ENCODE measurements around the gene ASCL3.
"Not testable (repeated sequence)": the region's sequence is repeated elsewhere in the genome, so short reads cannot be mapped to it uniquely, and the experiment has no call there.

Gene ASCL3

DNA sequence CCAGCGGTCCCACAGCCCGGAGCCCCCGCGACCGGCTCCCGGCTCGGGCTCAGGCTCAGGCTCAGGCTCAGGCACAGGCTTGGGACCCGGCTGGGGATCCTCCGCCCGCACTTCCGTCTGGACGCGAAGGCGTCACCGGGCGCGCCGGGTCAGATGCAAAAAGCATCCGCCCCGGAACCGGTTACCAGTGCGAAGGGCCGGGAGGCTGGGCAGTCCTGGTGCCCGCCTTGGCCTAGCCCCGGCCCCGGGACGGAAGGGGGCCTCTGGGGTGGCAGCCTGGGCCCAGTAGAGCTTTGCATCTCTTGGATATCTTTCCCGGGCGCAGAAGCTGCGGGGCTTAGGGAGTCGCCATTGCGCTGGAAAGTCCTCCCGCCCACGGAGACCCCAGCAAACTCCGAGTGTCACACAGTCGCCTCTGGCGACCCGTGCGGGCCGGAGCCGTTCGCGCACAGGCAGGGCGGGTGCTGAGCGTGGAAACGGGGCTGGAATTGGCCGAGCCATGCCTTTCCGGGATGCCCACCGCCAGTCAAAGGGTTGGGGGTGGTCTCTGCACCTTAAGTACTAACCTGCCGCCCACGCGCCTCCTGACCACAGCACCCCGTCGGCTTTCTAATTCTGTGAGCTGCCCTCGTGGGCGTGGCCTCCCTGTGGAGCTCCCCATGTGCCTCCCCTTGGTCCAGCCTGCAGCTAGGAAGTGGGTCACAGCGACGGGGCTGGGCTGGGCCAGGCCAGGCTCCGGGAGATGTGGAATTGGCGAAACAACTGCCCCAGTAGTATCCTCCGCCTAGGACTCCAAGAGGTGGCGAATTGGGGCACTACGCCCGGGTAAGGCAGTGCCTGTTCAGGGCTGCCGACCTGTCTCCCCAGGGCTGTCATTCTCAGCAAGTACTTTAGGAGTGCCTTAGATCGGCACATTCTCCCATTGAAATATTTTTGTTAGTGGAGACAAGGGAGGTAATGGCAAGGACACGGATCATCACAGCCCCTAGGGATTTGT is 21.8 kb upstream of the ASCL3 start, which contains the start of gene TMEM9B:
Gene TMEM9B (minus strand): TSS at position 119 of the 997 bp plus-strand sequence. CDS start 129 bp downstream, outside the sequence.
- no peaks in the 10 kb centered on the region for H3K27me3 Mint-ChIP-seq
- H3K4me1 Mint-ChIP-seq (ENCODE audit: low read depth in 2 of 2), result peaks cover 18 to 29% of the 10 kb centered on the region in 2 donors
- peak within 1 kb of the TSS; percentile 96 for H3K27ac Mint-ChIP-seq
- ATAC-seq (replicated peaks) (peak; percentile 78), DNase-seq (peak; percentile 60)
- H3K36me3 Mint-ChIP-seq (ENCODE audit: insufficient read depth), result peaks cover 6% of the 10 kb centered on the region
- H3K4me3 Mint-ChIP-seq, result peak within 1 kb of the TSS; percentile 90 to 95
- no peaks in the 10 kb centered on the region for H3K9me3 Mint-ChIP-seq

DNA sequence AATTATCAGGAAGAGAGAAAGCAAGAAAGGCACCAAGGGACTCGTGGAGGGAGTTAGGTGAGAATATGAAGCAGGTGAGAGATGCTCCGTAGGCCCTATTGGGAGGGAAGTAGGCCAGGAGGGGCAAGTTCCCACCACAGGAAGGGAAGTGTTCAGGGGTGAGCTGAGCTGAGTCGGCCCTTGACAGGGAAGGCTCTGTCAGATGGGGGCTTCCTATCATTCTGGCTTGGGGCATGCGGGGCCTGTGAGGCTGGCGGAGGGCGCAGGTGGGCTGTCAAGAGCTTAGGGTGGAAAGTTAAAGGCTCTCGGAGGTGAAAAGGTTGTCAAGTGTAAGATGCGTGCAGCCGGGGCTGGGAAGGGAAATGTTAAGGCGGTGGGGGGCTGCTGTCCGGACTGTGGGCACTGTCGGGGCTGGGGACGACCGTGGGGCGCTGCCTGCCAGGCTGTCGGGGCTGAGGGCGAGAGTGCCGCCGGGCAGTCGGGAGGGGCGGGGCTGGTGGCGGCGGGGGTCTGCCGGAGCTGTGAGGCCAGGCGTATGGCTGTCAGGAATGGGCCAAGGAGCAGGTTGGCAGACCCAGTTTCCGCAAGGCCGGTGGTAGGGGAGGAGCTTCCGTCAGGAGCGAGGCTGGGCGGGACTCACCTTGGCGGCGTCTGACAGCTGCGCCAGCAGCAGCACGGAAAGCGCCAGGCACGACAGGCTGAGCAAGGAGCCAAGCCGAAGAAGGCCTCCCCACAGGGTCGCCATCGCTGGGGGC is 20.9 kb upstream of the ASCL3 start:
- H3K9me3 Mint-ChIP-seq, result no peaks in the 10 kb centered on the region
- H3K27ac Mint-ChIP-seq, result peak overlapping the region; percentile 96
- no peaks in the 10 kb centered on the region for H3K27me3 Mint-ChIP-seq
- peaks cover 18 to 29% of the 10 kb centered on the region in 2 donors for H3K4me1 Mint-ChIP-seq (ENCODE audit: low read depth in 2 of 2)
- peaks cover 10% of the 10 kb centered on the region for H3K36me3 Mint-ChIP-seq (ENCODE audit: insufficient read depth)
- peak; percentile 74 for ATAC-seq (replicated peaks)
- H3K4me3 Mint-ChIP-seq, result peak overlapping the region; percentile 90 to 95
- peak; percentile 62 to 67 (median 65) for DNase-seq

DNA sequence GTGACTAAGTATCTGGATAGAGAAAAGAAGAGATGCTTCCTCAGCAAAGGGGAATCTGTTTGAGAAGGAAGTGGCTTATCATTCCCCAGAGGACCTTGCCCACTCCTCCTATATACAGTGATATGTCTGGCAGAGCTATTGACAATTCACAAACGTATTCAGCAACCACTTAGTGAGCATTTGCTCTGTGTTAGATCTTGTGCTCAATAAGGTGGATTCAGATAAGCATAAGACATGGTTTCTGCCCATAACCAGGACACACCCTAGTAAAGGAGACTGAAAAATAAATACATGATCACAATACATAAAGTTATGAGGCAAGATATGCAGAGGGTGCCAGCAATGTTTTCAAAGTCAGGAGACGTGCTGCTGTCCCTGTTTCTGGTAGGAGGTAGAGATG is 20.0 kb upstream of the ASCL3 start:
- H3K27ac Mint-ChIP-seq, result peak overlapping the region; percentile 96
- peak overlapping the region; percentile 90 to 95 for H3K4me3 Mint-ChIP-seq
- H3K4me1 Mint-ChIP-seq (ENCODE audit: low read depth in 2 of 2), result peaks cover 18 to 29% of the 10 kb centered on the region in 2 donors
- peaks cover 10% of the 10 kb centered on the region for H3K36me3 Mint-ChIP-seq (ENCODE audit: insufficient read depth)
- H3K9me3 Mint-ChIP-seq, result no peaks in the 10 kb centered on the region
- H3K27me3 Mint-ChIP-seq, result no peaks in the 10 kb centered on the region
- no peak for ATAC-seq (replicated peaks)
- DNase-seq, result no peak

- H3K4me3 Mint-ChIP-seq, result no peak overlapping the region
- H3K4me1 Mint-ChIP-seq (ENCODE audit: low read depth in 2 of 2), result peaks cover 21 to 34% of the 10 kb centered on the region in 2 donors
- no peaks in the 10 kb centered on the region for H3K27me3 Mint-ChIP-seq
- ATAC-seq (replicated peaks) (no peak), DNase-seq (no peak)
- H3K36me3 Mint-ChIP-seq (ENCODE audit: insufficient read depth), result peaks cover 15% of the 10 kb centered on the region
- H3K9me3 Mint-ChIP-seq, result no peaks in the 10 kb centered on the region
- peak overlapping the region; percentile 64 to 71 for H3K27ac Mint-ChIP-seq
Observed at GRCh38 chr11:8961401-8961800, 18.6 kb upstream of the ASCL3 start.

GRCh38 chr11:8959546-8960166 is 16.8 kb upstream of the ASCL3 start:
- DNase-seq, result peak; percentile 5 to 12 (median 8)
- H3K9me3 Mint-ChIP-seq, result no peaks in the 10 kb centered on the region
- no peak for ATAC-seq (replicated peaks)
- no peak overlapping the region for H3K27ac Mint-ChIP-seq
- H3K4me1 Mint-ChIP-seq (ENCODE audit: low read depth in 2 of 2), result peaks cover 23 to 24% of the 10 kb centered on the region in 2 donors
- no peak overlapping the region for H3K4me3 Mint-ChIP-seq
- peaks cover 28% of the 10 kb centered on the region for H3K36me3 Mint-ChIP-seq (ENCODE audit: insufficient read depth)
- no peaks in the 10 kb centered on the region for H3K27me3 Mint-ChIP-seq

GRCh38 chr11:8956860-8957259 is 14.0 kb upstream of the ASCL3 start:
- Mint-ChIP-seq H3K36me3 (ENCODE audit: insufficient read depth) (peaks cover 42% of the 10 kb centered on the region), H3K9me3 (no peaks in the 10 kb centered on the region), H3K4me1 (ENCODE audit: low read depth in 2 of 2) (peaks cover 10% of the 10 kb centered on the region in 2 donors), H3K27me3 (no peaks in the 10 kb centered on the region), H3K4me3 (no peak overlapping the region), H3K27ac (peak overlapping the region; percentile 42 to 87)
- DNase-seq, result no peak
- no peak for ATAC-seq (replicated peaks)

DNA sequence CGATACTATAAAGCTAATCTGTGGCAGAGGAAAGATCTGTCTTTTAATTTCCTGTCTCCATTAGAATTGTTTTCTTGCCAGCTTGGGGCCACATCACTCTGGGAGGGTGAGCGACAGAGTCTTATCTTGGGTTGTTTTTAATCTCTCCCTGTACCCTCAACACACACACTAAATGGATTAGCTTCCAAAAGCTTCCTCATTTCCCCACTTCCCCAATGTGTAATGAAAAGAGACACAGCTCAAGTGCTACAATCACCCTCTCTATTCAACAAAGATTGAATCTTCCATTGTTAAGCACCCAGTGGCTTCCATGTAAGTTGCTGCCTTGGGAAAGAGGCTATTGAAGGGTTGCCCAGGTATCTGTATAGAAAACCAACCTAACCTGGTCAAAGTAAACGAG is 6.1 kb upstream of the ASCL3 start:
- peaks cover 51% of the 10 kb centered on the region for H3K36me3 Mint-ChIP-seq (ENCODE audit: insufficient read depth)
- H3K27me3 Mint-ChIP-seq, result no peaks in the 10 kb centered on the region
- H3K9me3 Mint-ChIP-seq, result no peaks in the 10 kb centered on the region
- H3K27ac Mint-ChIP-seq, result no peak overlapping the region
- ATAC-seq (replicated peaks) (no peak), DNase-seq (no peak)
- H3K4me1 Mint-ChIP-seq (ENCODE audit: low read depth in 2 of 2), result no peaks in the 10 kb centered on the region
- no peak overlapping the region for H3K4me3 Mint-ChIP-seq

- DNase-seq (no peak), ATAC-seq (replicated peaks) (no peak)
- peaks cover 45% of the 10 kb centered on the region for H3K36me3 Mint-ChIP-seq (ENCODE audit: insufficient read depth)
- no peaks in the 10 kb centered on the region for H3K4me1 Mint-ChIP-seq (ENCODE audit: low read depth in 2 of 2)
- H3K27ac Mint-ChIP-seq, result peak overlapping the region in 1 of 2 donors; percentile 15
- no peaks in the 10 kb centered on the region for H3K9me3 Mint-ChIP-seq
- no peak overlapping the region for H3K4me3 Mint-ChIP-seq
- H3K27me3 Mint-ChIP-seq, result no peaks in the 10 kb centered on the region
Observed at GRCh38 chr11:8947230-8947943, 4.6 kb upstream of the ASCL3 start.

GRCh38 chr11:8941341-8942103 is 1.3 kb downstream of the ASCL3 start:
- Mint-ChIP-seq H3K36me3 (ENCODE audit: insufficient read depth) (no peaks in the 10 kb centered on the region), H3K4me3 (no peak overlapping the region), H3K27me3 (peaks cover 18 to 27% of the 10 kb centered on the region in 2 donors), H3K4me1 (ENCODE audit: low read depth in 2 of 2) (peaks cover 0 to 3% of the 10 kb centered on the region in 2 donors), H3K27ac (no peak overlapping the region), H3K9me3 (no peaks in the 10 kb centered on the region)
- DNase-seq (no peak), ATAC-seq (replicated peaks) (no peak)

- no peak overlapping the region for H3K27ac Mint-ChIP-seq
- no peaks in the 10 kb centered on the region for H3K36me3 Mint-ChIP-seq (ENCODE audit: insufficient read depth)
- no peak overlapping the region for H3K4me3 Mint-ChIP-seq
Observed at GRCh38 chr11:8937659-8938058, 5.2 kb downstream of the ASCL3 start.

DNA sequence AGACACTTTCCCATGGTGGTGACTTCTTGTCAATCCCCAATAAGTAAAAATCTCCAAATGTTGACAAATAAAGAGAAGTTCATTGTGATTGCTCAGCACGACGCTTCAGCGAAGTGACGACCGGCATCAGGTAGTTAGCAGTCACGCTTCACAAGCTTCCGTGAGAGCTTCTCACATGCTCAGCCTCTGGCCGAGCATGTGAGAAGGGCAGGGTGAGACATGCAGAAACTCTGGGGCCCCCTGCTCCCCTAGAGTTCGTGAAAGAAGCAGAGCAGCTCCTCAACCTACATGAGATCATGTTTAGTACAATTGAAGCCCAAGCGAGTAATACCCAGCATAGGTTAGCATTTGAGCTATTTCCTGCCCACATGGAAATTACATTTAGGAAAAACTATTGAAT is 5.7 kb downstream of the ASCL3 start:
- no peak for DNase-seq
- Mint-ChIP-seq H3K9me3 (no peaks in the 10 kb centered on the region), H3K36me3 (ENCODE audit: insufficient read depth) (no peaks in the 10 kb centered on the region), H3K4me3 (no peak overlapping the region), H3K27me3 (peaks cover 18 to 34% of the 10 kb centered on the region in 2 donors), H3K27ac (peak overlapping the region in 1 of 2 donors; percentile 2), H3K4me1 (ENCODE audit: low read depth in 2 of 2) (peaks cover 0 to 3% of the 10 kb centered on the region in 2 donors)
- ATAC-seq (replicated peaks), result no peak

More at GRCh38 chr11:8937659-8938058, 5.2 kb downstream of the ASCL3 start:
- ATAC-seq (replicated peaks), result no peak
- peaks cover 18 to 29% of the 10 kb centered on the region in 2 donors for H3K27me3 Mint-ChIP-seq
- H3K4me1 Mint-ChIP-seq (ENCODE audit: low read depth in 2 of 2), result peaks cover 0 to 3% of the 10 kb centered on the region in 2 donors
- no peaks in the 10 kb centered on the region for H3K9me3 Mint-ChIP-seq
- no peak for DNase-seq

DNA sequence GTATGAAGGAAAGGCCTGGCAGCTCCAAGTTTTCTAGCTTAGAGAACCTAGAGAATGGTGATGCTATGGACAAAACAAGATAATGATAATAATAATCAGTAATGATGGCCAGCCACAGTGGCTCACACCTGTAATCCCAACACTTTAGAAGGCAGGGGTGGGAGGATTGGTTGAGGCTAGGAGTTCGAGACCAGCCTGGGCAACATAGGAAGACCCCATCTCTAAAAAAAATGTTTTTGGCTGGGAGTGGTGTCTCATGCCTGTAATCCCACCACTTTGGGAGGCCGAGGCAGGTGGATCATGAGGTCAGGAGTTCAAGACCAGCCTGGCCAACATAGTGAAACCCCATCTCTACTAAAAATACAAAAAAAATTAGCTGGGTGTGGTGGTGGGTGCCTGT is 7.0 kb downstream of the ASCL3 start:
- H3K9me3 Mint-ChIP-seq, result not testable (repeated sequence)

More for the DNA sequence above, 7.0 kb downstream of the ASCL3 start:
- H3K27me3 Mint-ChIP-seq, result peaks cover 13 to 30% of the 10 kb centered on the region in 2 donors
- not testable (repeated sequence) for H3K27ac Mint-ChIP-seq; H3K4me3 Mint-ChIP-seq; H3K36me3 Mint-ChIP-seq (ENCODE audit: insufficient read depth); H3K4me1 Mint-ChIP-seq (ENCODE audit: low read depth in 2 of 2); DNase-seq; ATAC-seq (replicated peaks)

Data from effector memory CD8-positive, alpha-beta T cell (primary cell).